ENCODE measurements around the gene ELMO1. TPM values are rescaled to one million over a fixed set of nuclear protein-coding genes. Genes with fewer than 3 reads are reported as not detected.

Gene ELMO1
- polyA plus RNA-seq, 1 donor (not counting 4 experiments of a cell fraction or from before 2014, with no cell fraction given), result not detected

GRCh38 chr7:37045681-37046179 lies 402.9 kb downstream of the ELMO1 start:
- Histone ChIP-seq H3K4me1 (ENCODE audit: control insufficient read depth, extremely low read depth, insufficient read depth, low read length) (no peaks in the 10 kb centered on the region), H3K4me2 (ENCODE audit: control insufficient read depth, extremely low read depth, insufficient read depth, low read depth, low read length) (no peak overlapping the region), H3K27me3 (ENCODE audit: control insufficient read depth, extremely low read depth, insufficient read depth, low read length) (peaks cover 3% of the 10 kb centered on the region), H3K9ac (ENCODE audit: control insufficient read depth, extremely low read depth, insufficient read depth, low read length) (no peak overlapping the region), H4K20me1 (ENCODE audit: control insufficient read depth, extremely low read depth, insufficient read depth, low read length) (no peaks in the 10 kb centered on the region), H3K4me3 (ENCODE audit: control insufficient read depth in 2 of 3, extremely low read depth in 1 of 3, insufficient read depth in 2 of 3, low read depth in 1 of 3, low read length in 3 of 3) (no peak overlapping the region), H2AFZ (ENCODE audit: control insufficient read depth, low read length) (no peak overlapping the region), H3K9me1 (ENCODE audit: control insufficient read depth, extremely low read depth, insufficient read depth, low read length) (no peaks in the 10 kb centered on the region), H3K27ac (ENCODE audit: control insufficient read depth, insufficient read depth, low read length) (no peak overlapping the region), H3K36me3 (ENCODE audit: control insufficient read depth in 2 of 2, extremely low read depth in 1 of 2, insufficient read depth in 2 of 2, low read length in 2 of 2) (no peaks in the 10 kb centered on the region), H3K79me2 (ENCODE audit: control insufficient read depth, insufficient read depth, low read length) (no peaks in the 10 kb centered on the region), H3K9me3 (ENCODE audit: control insufficient read depth, low read depth, low read length) (no peaks in the 10 kb centered on the region)
- no peak for FAIRE-seq
- no peak for DNase-seq (ENCODE audit: low read depth, low spot score)
- dilution Hi-C loops (cut with MboI; ENCODE audit: extremely low pct_ligation_motif_present, low sequenced_read_pairs), result no loop called here
- TF ChIP-seq, protein P1, sequence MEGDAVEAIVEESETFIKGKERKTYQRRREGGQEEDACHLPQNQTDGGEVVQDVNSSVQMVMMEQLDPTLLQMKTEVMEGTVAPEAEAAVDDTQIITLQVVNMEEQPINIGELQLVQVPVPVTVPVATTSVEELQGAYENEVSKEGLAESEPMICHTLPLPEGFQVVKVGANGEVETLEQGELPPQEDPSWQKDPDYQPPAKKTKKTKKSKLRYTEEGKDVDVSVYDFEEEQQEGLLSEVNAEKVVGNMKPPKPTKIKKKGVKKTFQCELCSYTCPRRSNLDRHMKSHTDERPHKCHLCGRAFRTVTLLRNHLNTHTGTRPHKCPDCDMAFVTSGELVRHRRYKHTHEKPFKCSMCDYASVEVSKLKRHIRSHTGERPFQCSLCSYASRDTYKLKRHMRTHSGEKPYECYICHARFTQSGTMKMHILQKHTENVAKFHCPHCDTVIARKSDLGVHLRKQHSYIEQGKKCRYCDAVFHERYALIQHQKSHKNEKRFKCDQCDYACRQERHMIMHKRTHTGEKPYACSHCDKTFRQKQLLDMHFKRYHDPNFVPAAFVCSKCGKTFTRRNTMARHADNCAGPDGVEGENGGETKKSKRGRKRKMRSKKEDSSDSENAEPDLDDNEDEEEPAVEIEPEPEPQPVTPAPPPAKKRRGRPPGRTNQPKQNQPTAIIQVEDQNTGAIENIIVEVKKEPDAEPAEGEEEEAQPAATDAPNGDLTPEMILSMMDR (optimal IDR thresholded peaks at IDR 0.05 in 1 of 3, IDR thresholded peaks at IDR 0.05 in 1 of 3, conservative IDR thresholded peaks at IDR 0.05 in 1 of 3; ENCODE audit: extremely low read depth in 1 of 3, insufficient read depth in 2 of 3, low read length in 3 of 3), result no peak
- TF ChIP-seq EZH2 (IDR thresholded peaks at IDR 0.05; ENCODE audit: low read length), result no peak

- H3K4me1 ChIP-seq (ENCODE audit: control insufficient read depth, extremely low read depth, insufficient read depth, low read length), result peaks cover 3% of the 10 kb centered on the region
- H3K27ac ChIP-seq (ENCODE audit: control insufficient read depth, insufficient read depth, low read length), result no peak overlapping the region
- H3K4me3 ChIP-seq (ENCODE audit: control insufficient read depth in 2 of 3, extremely low read depth in 1 of 3, insufficient read depth in 2 of 3, low read depth in 1 of 3, low read length in 3 of 3), result no peak overlapping the region
- dilution Hi-C loops (cut with MboI; ENCODE audit: extremely low pct_ligation_motif_present, low sequenced_read_pairs), result no loop called here
- H4K20me1 ChIP-seq (ENCODE audit: control insufficient read depth, extremely low read depth, insufficient read depth, low read length), result no peaks in the 10 kb centered on the region
- H3K36me3 ChIP-seq (ENCODE audit: control insufficient read depth in 2 of 2, extremely low read depth in 1 of 2, insufficient read depth in 2 of 2, low read length in 2 of 2), result no peaks in the 10 kb centered on the region
- DNase-seq (ENCODE audit: low read depth, low spot score) (no peak), FAIRE-seq (no peak)
- H3K4me2 ChIP-seq (ENCODE audit: control insufficient read depth, extremely low read depth, insufficient read depth, low read depth, low read length), result no peak overlapping the region
- H3K9ac ChIP-seq (ENCODE audit: control insufficient read depth, extremely low read depth, insufficient read depth, low read length), result no peak overlapping the region
- no peak overlapping the region for H2AFZ ChIP-seq (ENCODE audit: control insufficient read depth, low read length)
- TF ChIP-seq EZH2 (IDR thresholded peaks at IDR 0.05; ENCODE audit: low read length), result no peak
- TF ChIP-seq, protein P1 (optimal IDR thresholded peaks at IDR 0.05 in 1 of 3, IDR thresholded peaks at IDR 0.05 in 1 of 3, conservative IDR thresholded peaks at IDR 0.05 in 1 of 3; ENCODE audit: extremely low read depth in 1 of 3, insufficient read depth in 2 of 3, low read length in 3 of 3), result no peak
- H3K9me1 ChIP-seq (ENCODE audit: control insufficient read depth, extremely low read depth, insufficient read depth, low read length), result no peaks in the 10 kb centered on the region
- H3K79me2 ChIP-seq (ENCODE audit: control insufficient read depth, insufficient read depth, low read length), result no peaks in the 10 kb centered on the region
- peaks cover 3% of the 10 kb centered on the region for H3K27me3 ChIP-seq (ENCODE audit: control insufficient read depth, extremely low read depth, insufficient read depth, low read length)
- H3K9me3 ChIP-seq (ENCODE audit: control insufficient read depth, low read depth, low read length), result no peaks in the 10 kb centered on the region
These were observed 407.2 kb downstream of the ELMO1 start for GRCh38 chr7:37041461-37041860.

Data from keratinocyte (primary cell).